OCI-LY3 (cell line): ENCODE data around the gene SLC44A3.

Experiments used
- H2AFZ ChIP-seq: fragments of 200-600, 300-600 bp; shearing (Covaris generic); 2 replicates; pipeline ENCODE4 v1.6.0; 2014; ENCODE audit warnings: antibody characterized with exemption, low read depth, low read length
- H3K27ac ChIP-seq: fragments of 200-600, 300-600 bp; sonication (generic); 2 replicates; pipeline ENCODE4 v1.5.1; 2014; ENCODE audit warnings: mild to moderate bottlenecking, low read length, moderate library complexity, mixed read lengths
- H3K27me3 ChIP-seq: fragments of 200-600, 300-600 bp; sonication (generic); 2 replicates; pipeline ENCODE4 v1.6.1; 2014; ENCODE audit warnings: low read depth, low read length, mixed read lengths
- H3K36me3 ChIP-seq: fragments of 200-600, 300-600 bp; sonication (generic); replicated peaks from 2 replicates; pipeline ENCODE3; 2014; ENCODE audit warnings: low read depth, low read length, mixed read lengths
- H3K4me1 ChIP-seq: fragments of 300-600, 200-600 bp; sonication (generic); 2 replicates; pipeline ENCODE4 v1.6.1; 2014; ENCODE audit warnings: low read length, mixed read lengths
- H3K4me2 ChIP-seq: fragments of 200-600, 300-600 bp; sonication (generic); 2 replicates; pipeline ENCODE4 v1.6.1; 2014; ENCODE audit warnings: low read length, mixed read lengths
- H3K4me3 ChIP-seq: fragments of 300-600, 200-600 bp; sonication (generic); 2 replicates; pipeline ENCODE4 v1.5.1; 2014; ENCODE audit warnings: antibody characterized with exemption, mild to moderate bottlenecking, low read length, moderate library complexity
- H3K79me2 ChIP-seq: fragments of 300-600, 200-600 bp; shearing (Covaris generic); 2 replicates; pipeline ENCODE4 v1.6.1; 2014; ENCODE audit warnings: mild to moderate bottlenecking, low read length, mixed read lengths
- H3K9ac ChIP-seq: fragments of 300-600, 200-600 bp; shearing (Covaris generic); 2 replicates; pipeline ENCODE4 v1.6.0; 2014; ENCODE audit warnings: mild to moderate bottlenecking, low read length, moderate library complexity
- H3K9me3 ChIP-seq: fragments of 200-600, 300-600 bp; shearing (Covaris generic); 2 replicates; pipeline ENCODE4 v1.6.1; 2014; ENCODE audit warnings: low read length, mixed read lengths; ENCODE audit not compliant: insufficient read depth
- H4K20me1 ChIP-seq: fragments of 200-600, 300-600 bp; sonication (generic); 2 replicates; pipeline ENCODE4 v1.6.1; 2016; ENCODE audit warnings: low read length, mixed read lengths; ENCODE audit not compliant: insufficient read depth
- EZH2phosphoT487 ChIP-seq: fragments of 200-600 bp; shearing (Covaris generic); IDR thresholded peaks from 2 replicates; pipeline ENCODE4 v1.6.1; 2018; ENCODE audit warnings: antibody characterized with exemption, mixed run types, low read depth
- TF ChIP-seq, protein P1 (sequence below): fragments of 200-600, 300-600 bp; sonication (generic); IDR thresholded peaks from 2 replicates; pipeline ENCODE4 v1.5.1; 2014; ENCODE audit warnings: antibody characterized with exemption, low read length, low read depth

Gene SLC44A3

DNA sequence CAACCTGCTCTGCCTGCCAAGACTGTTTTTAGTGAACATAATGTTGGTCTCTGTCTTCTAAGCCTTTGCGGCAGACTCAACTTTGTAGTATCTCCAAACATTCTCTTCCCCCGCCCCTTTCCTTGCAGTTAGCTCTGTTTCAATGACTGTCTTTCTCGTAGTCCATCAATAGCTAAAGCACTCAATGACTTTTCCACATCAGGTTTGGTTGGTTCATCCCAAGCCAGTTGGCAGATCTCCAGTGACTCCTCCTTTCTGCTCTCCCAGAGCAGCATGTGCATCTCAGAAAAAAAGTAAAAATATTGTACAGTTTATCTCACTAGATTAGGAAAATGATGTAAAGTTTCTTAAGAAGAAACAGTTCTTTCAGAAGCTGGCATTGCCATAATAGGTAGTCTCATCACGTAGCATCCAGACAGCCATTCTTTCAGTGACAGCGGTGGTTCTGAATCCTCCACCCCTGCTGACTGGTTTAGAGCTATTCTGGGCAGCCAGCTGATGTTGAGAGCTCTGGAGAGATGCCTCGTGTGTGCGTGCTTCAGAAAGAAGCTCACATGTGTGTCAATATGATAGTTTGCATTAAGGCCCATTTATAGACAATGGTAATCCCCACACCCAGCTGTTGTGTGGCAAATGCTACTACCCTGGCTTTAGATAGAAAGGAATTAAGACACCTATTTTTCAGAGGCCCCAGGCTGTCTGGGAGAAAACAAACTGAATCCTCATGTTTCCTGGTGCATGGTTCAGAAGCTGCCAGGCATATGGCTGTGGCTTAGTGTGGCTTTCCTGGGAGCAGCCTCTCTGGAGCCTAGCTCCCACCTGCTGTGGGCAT is 53.6 kb downstream of the SLC44A3 start:
- H3K27me3 ChIP-seq, result no peaks in the 10 kb centered on the region
- no peaks in the 10 kb centered on the region for H3K79me2 ChIP-seq
- H3K4me2 ChIP-seq, result no peak overlapping the region
- no peaks in the 10 kb centered on the region for H3K36me3 ChIP-seq
- H3K9ac ChIP-seq, result no peak overlapping the region
- no peak overlapping the region for H3K27ac ChIP-seq
- no peak for TF ChIP-seq EZH2phosphoT487
- TF ChIP-seq, protein P1, sequence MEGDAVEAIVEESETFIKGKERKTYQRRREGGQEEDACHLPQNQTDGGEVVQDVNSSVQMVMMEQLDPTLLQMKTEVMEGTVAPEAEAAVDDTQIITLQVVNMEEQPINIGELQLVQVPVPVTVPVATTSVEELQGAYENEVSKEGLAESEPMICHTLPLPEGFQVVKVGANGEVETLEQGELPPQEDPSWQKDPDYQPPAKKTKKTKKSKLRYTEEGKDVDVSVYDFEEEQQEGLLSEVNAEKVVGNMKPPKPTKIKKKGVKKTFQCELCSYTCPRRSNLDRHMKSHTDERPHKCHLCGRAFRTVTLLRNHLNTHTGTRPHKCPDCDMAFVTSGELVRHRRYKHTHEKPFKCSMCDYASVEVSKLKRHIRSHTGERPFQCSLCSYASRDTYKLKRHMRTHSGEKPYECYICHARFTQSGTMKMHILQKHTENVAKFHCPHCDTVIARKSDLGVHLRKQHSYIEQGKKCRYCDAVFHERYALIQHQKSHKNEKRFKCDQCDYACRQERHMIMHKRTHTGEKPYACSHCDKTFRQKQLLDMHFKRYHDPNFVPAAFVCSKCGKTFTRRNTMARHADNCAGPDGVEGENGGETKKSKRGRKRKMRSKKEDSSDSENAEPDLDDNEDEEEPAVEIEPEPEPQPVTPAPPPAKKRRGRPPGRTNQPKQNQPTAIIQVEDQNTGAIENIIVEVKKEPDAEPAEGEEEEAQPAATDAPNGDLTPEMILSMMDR, result no peak
- no peaks in the 10 kb centered on the region for H3K9me3 ChIP-seq
- H3K4me1 ChIP-seq, result peaks cover 28% of the 10 kb centered on the region
- H3K4me3 ChIP-seq, result no peak overlapping the region
- no peak overlapping the region for H2AFZ ChIP-seq
- H4K20me1 ChIP-seq, result no peaks in the 10 kb centered on the region

DNA sequence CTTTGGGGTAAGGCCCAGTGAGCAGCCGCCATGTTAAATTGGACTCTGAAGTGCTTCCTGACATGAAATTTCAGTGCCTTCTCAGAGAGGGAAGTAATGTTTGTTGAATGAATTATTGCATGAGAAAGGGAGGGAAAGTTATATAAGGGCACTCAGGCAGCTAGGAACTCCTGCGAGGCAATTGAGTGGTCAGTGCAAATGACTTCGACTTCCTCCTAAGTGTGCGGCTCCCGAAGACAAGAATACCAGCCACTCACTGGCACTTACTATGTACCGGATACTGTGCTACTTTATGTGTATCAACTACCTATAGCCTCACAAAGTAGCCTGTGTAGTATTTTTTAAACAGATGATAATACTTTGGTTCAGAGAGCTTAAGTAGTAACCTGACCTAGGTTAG is 54.3 kb downstream of the SLC44A3 start:
- no peak overlapping the region for H3K9ac ChIP-seq
- H3K27me3 ChIP-seq, result no peaks in the 10 kb centered on the region
- TF ChIP-seq, protein P1, result no peak
- no peak for TF ChIP-seq EZH2phosphoT487
- no peak overlapping the region for H2AFZ ChIP-seq
- no peak overlapping the region for H3K4me3 ChIP-seq
- peaks cover 28% of the 10 kb centered on the region for H3K4me1 ChIP-seq
- no peak overlapping the region for H3K27ac ChIP-seq
- no peaks in the 10 kb centered on the region for H3K79me2 ChIP-seq
- H3K9me3 ChIP-seq, result no peaks in the 10 kb centered on the region
- H3K36me3 ChIP-seq, result no peaks in the 10 kb centered on the region
- H3K4me2 ChIP-seq, result no peak overlapping the region
- H4K20me1 ChIP-seq, result no peaks in the 10 kb centered on the region

DNA sequence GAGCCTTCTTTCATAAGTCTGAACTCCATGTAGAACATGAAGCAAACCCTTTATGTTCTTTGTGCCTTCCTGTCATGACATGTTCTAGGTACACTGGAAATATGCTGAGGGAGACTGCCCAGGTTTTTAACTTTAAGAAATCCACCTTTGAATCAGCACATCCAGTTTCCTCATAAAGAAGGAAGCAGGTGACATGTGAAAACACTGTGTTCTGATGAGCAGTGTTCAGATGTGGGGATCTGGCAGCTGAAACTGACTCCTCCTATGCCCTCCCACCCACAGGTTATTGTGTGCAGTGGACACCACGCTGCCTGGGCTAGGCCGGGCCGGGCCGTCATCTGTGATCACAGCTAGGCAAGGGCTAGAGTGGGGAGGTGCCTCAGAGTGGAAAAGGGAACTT is 55.6 kb downstream of the SLC44A3 start:
- H3K9me3 ChIP-seq, result no peaks in the 10 kb centered on the region
- no peaks in the 10 kb centered on the region for H3K27me3 ChIP-seq
- H2AFZ ChIP-seq, result peak overlapping the region; percentile 53; the same call in 1 of the 2 replicates
- TF ChIP-seq EZH2phosphoT487, result no peak
- TF ChIP-seq, protein P1, result no peak
- no peaks in the 10 kb centered on the region for H3K36me3 ChIP-seq
- no peak overlapping the region; the same call in 1 of the 2 replicates for H3K9ac ChIP-seq
- H3K4me2 ChIP-seq, result peak overlapping the region; percentile 73
- no peaks in the 10 kb centered on the region for H4K20me1 ChIP-seq
- H3K4me3 ChIP-seq, result peak overlapping the region; percentile 37; the same call in 1 of the 2 replicates
- no peaks in the 10 kb centered on the region for H3K79me2 ChIP-seq
- H3K4me1 ChIP-seq, result peaks cover 28% of the 10 kb centered on the region
- peak overlapping the region; percentile 15; the same call in 1 of the 2 replicates for H3K27ac ChIP-seq

DNA sequence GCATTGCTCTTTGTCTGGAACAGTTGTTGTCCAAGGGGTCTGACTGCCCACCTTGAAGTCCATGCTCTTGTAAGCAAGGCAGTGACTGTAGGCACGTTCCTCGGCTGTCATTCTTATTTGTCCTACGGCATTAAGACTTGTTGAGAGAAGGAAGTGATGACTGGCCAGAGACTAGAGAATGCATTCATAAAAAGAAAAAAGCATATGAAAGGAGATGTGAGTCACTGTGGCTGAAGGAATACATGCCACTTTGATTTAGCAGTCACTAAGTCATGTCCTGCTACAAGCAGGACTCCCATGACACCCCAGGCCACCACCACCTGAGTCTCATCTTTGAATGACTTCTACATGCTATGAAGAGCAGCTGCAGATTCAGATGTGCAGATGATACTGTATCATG is 56.2 kb downstream of the SLC44A3 start:
- Histone ChIP-seq H3K9ac (peak overlapping the region; percentile 23; the same call in 1 of the 2 replicates), H3K4me2 (peak overlapping the region; percentile 73), H3K4me1 (peaks cover 28% of the 10 kb centered on the region), H3K27ac (peak overlapping the region; percentile 15; the same call in 1 of the 2 replicates), H4K20me1 (no peaks in the 10 kb centered on the region), H2AFZ (peak overlapping the region; percentile 53; the same call in 1 of the 2 replicates), H3K27me3 (no peaks in the 10 kb centered on the region), H3K36me3 (no peaks in the 10 kb centered on the region), H3K4me3 (peak overlapping the region; percentile 37; the same call in 1 of the 2 replicates), H3K9me3 (no peaks in the 10 kb centered on the region), H3K79me2 (no peaks in the 10 kb centered on the region)
- TF ChIP-seq, protein P1, result no peak
- TF ChIP-seq EZH2phosphoT487, result no peak
